Measurements from ENCODE around the gene CSTPP1. TPM values are rescaled to one million over a fixed set of nuclear protein-coding genes. Genes with fewer than 3 reads are reported as not detected.

The CSTPP1 gene
- total and polyA plus RNA-seq, 2 donors (not counting 3 experiments of a cell fraction or from before 2014, with no cell fraction given): 25.9 to 38.2 TPM

DNA sequence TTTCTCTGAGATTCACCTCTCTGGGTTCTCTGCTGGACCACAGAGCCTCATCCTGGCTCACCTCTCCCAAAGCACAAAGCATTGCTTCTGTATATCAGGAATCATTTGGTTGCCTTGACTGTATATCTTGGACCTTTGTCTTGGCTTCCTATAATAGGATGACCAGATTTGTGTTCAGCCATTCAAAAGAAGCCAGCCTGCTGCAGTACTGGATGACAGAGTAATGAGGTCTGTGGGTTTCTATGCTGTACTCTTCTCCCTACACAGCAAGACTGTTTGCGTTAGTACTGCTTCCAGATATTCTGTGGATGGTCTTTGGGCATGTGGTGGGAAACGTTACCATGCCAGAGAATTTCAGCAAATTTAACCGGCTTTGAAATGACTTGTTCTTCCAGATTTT, 200.4 kb downstream of the CSTPP1 start:
- Histone ChIP-seq H3K27me3 (ENCODE audit: control insufficient read depth in 2 of 2, insufficient read depth in 2 of 2, low read length in 2 of 2) (no peaks in the 10 kb centered on the region), H3K9me1 (replicated peaks; ENCODE audit: control insufficient read depth, extremely low read depth, insufficient read depth, low read length) (no peaks in the 10 kb centered on the region), H3K79me2 (ENCODE audit: control insufficient read depth, insufficient read depth, low read length) (no peaks in the 10 kb centered on the region), H2AFZ (ENCODE audit: low read depth, low read length) (no peak overlapping the region), H4K20me1 (replicated peaks; ENCODE audit: control insufficient read depth, extremely low read depth, insufficient read depth, low read length) (no peaks in the 10 kb centered on the region), H3K9ac (replicated peaks; ENCODE audit: extremely low read depth, insufficient read depth, low read length) (no peak overlapping the region), H3K4me1 (ENCODE audit: control insufficient read depth, extremely low read depth, insufficient read depth, low read length) (no peaks in the 10 kb centered on the region), H3K36me3 (ENCODE audit: control insufficient read depth in 2 of 2, extremely low read depth in 1 of 2, insufficient read depth in 2 of 2, low read length in 2 of 2) (no peaks in the 10 kb centered on the region), H3K27ac (ENCODE audit: insufficient read depth, low read depth, low read length) (no peak overlapping the region), H3K4me3 (replicated peaks in 1 of 3; ENCODE audit: insufficient read depth in 1 of 3, low read depth in 1 of 3, low read length in 3 of 3) (no peak overlapping the region), H3K9me3 (replicated peaks; ENCODE audit: control insufficient read depth, insufficient read depth, low read length) (no peaks in the 10 kb centered on the region), H3K4me2 (ENCODE audit: insufficient read depth, low read length) (no peak overlapping the region)
- no peak for DNase-seq (ENCODE audit: low read depth, low spot score)
- POLR2A ChIA-PET: no interaction called here
- no TSS peak for BruUV-seq (replicated peaks)
- CTCF ChIA-PET: no interaction called here
- TF ChIP-seq FOS (IDR thresholded peaks at IDR 0.05; ENCODE audit: borderline replicate concordance, insufficient read depth, low read length): no peak
- dilution Hi-C loops (cut with MboI; ENCODE audit: extremely low pct_ligation_motif_present, low sequenced_read_pairs) (no loop called here), intact Hi-C loops (cut with micrococcal nuclease) (no loop called here)
- FAIRE-seq: no peak

DNA sequence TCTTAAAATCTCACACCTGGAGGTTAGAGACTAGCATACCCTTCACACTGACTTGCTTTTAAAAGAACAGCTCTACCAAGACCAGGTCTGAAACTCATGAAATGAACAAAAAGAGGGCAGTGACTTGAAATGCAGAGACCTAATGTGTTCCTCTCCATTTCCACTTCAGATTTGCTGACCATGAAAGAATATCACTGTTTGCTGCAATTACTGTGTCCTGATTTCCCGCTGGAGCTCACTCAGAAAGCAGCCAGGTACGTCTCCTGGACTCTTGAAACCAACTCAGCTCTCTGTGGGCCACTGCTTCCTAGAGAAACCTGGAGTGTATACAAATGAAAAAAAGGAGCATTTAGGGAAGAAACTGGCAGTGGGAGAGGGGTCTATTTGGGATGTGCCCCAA, 200.9 kb downstream of the CSTPP1 start:
- H2AFZ ChIP-seq (ENCODE audit: low read depth, low read length): no peak overlapping the region
- FAIRE-seq: no peak
- TF ChIP-seq, protein P1, sequence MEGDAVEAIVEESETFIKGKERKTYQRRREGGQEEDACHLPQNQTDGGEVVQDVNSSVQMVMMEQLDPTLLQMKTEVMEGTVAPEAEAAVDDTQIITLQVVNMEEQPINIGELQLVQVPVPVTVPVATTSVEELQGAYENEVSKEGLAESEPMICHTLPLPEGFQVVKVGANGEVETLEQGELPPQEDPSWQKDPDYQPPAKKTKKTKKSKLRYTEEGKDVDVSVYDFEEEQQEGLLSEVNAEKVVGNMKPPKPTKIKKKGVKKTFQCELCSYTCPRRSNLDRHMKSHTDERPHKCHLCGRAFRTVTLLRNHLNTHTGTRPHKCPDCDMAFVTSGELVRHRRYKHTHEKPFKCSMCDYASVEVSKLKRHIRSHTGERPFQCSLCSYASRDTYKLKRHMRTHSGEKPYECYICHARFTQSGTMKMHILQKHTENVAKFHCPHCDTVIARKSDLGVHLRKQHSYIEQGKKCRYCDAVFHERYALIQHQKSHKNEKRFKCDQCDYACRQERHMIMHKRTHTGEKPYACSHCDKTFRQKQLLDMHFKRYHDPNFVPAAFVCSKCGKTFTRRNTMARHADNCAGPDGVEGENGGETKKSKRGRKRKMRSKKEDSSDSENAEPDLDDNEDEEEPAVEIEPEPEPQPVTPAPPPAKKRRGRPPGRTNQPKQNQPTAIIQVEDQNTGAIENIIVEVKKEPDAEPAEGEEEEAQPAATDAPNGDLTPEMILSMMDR (IDR thresholded peaks at IDR 0.05; ENCODE audit: extremely low read depth in 1 of 2, insufficient read depth in 1 of 2, low read depth in 1 of 2, low read length in 2 of 2): no peak
- TF ChIP-seq MYC (IDR thresholded peaks at IDR 0.05; ENCODE audit: low read depth, low read length) (no peak), POLR2AphosphoS5 (IDR thresholded peaks at IDR 0.05; ENCODE audit: insufficient read depth, low read depth, low read length) (no peak), POLR2A (IDR thresholded peaks at IDR 0.05; ENCODE audit: low read depth, low read length) (no peak), JUN (IDR thresholded peaks at IDR 0.05; ENCODE audit: borderline replicate concordance, insufficient read depth, insufficient read length, low read depth) (no peak), EZH2 (IDR thresholded peaks at IDR 0.05; ENCODE audit: borderline replicate concordance, low read depth, low read length, severe bottlenecking) (no peak), FOS (IDR thresholded peaks at IDR 0.05; ENCODE audit: borderline replicate concordance, insufficient read depth, low read length) (no peak)
- no peaks in the 10 kb centered on the region for H3K27me3 ChIP-seq (ENCODE audit: control insufficient read depth in 2 of 2, insufficient read depth in 2 of 2, low read length in 2 of 2)
- no peaks in the 10 kb centered on the region for H3K9me3 ChIP-seq (replicated peaks; ENCODE audit: control insufficient read depth, insufficient read depth, low read length)
- H3K9ac ChIP-seq (replicated peaks; ENCODE audit: extremely low read depth, insufficient read depth, low read length): no peak overlapping the region
- H3K4me1 ChIP-seq (ENCODE audit: control insufficient read depth, extremely low read depth, insufficient read depth, low read length): no peaks in the 10 kb centered on the region
- BruUV-seq (replicated peaks): no TSS peak
- H3K4me2 ChIP-seq (ENCODE audit: insufficient read depth, low read length): no peak overlapping the region
- intact Hi-C loops (cut with micrococcal nuclease) (no loop called here), dilution Hi-C loops (cut with MboI; ENCODE audit: extremely low pct_ligation_motif_present, low sequenced_read_pairs) (no loop called here)
- CTCF ChIA-PET: no interaction called here
- H3K27ac ChIP-seq (ENCODE audit: insufficient read depth, low read depth, low read length): no peak overlapping the region
- H3K9me1 ChIP-seq (replicated peaks; ENCODE audit: control insufficient read depth, extremely low read depth, insufficient read depth, low read length): no peaks in the 10 kb centered on the region
- no peak for DNase-seq (ENCODE audit: low read depth, low spot score)
- H4K20me1 ChIP-seq (replicated peaks; ENCODE audit: control insufficient read depth, extremely low read depth, insufficient read depth, low read length): no peaks in the 10 kb centered on the region
- H3K79me2 ChIP-seq (ENCODE audit: control insufficient read depth, insufficient read depth, low read length): no peaks in the 10 kb centered on the region
- no peak overlapping the region for H3K4me3 ChIP-seq (replicated peaks in 1 of 3; ENCODE audit: insufficient read depth in 1 of 3, low read depth in 1 of 3, low read length in 3 of 3)
- H3K36me3 ChIP-seq (ENCODE audit: control insufficient read depth in 2 of 2, extremely low read depth in 1 of 2, insufficient read depth in 2 of 2, low read length in 2 of 2): no peaks in the 10 kb centered on the region
- POLR2A ChIA-PET: no interaction called here

Measured in endothelial cell of umbilical vein (primary cell).